ENCODE data around the gene RHD. TPM values are rescaled to one million over a fixed set of nuclear protein-coding genes. Genes with fewer than 3 reads are reported as not detected.
"Not testable (repeated sequence)": the region's sequence is repeated elsewhere in the genome, so short reads cannot be mapped to it uniquely, and the experiment has no call there.

Gene RHD
- total RNA-seq, 5 donors from 2014 or later (not counting 1 experiment from before 2014, with no cell fraction given): 0.13 to 0.19 TPM; not detected in 3

GRCh38 chr1:25362634-25363559 is 90.6 kb downstream of the RHD start:
- not testable (repeated sequence) for H3K27ac Mint-ChIP-seq
- WGBS (ENCODE audit: insufficient coverage): no CpG with 5 or more reads among the region's 17 CpGs
- peak; percentile 89 to 96 (median 93) for ATAC-seq (replicated peaks in 1 of 4)

GRCh38 chr1:25369241-25369640 is 96.9 kb downstream of the RHD start:
- Histone ChIP-seq H3K36me3 (ENCODE audit: control insufficient read depth in 2 of 2, extremely low read depth in 1 of 2, insufficient read depth in 1 of 2, low read length in 1 of 2) (no peaks in the 10 kb centered on the region), H3K4me1 (ENCODE audit: control insufficient read depth in 1 of 2, extremely low read depth in 1 of 2, insufficient read depth in 2 of 2, low read length in 2 of 2) (no peaks in the 10 kb centered on the region), H3K9me3 (no peaks in the 10 kb centered on the region), H3K27ac (ENCODE audit: low read length) (no peak overlapping the region), H3K27me3 (replicated peaks in 1 of 2; ENCODE audit: control insufficient read depth in 2 of 2, extremely low read depth in 1 of 2, insufficient read depth in 2 of 2, low read length in 1 of 2) (no peaks in the 10 kb centered on the region), H3K4me3 (ENCODE audit: control insufficient read depth in 1 of 2, extremely low read depth in 1 of 2, low read length in 1 of 2) (no peak overlapping the region)
- CTCF ChIA-PET: no interaction called here
- Mint-ChIP-seq H3K27ac (no peak overlapping the region), H3K4me3 (no peak overlapping the region), H3K9me3 (no peaks in the 10 kb centered on the region), H3K27me3 (no peaks in the 10 kb centered on the region), H3K36me3 (no peaks in the 10 kb centered on the region), H3K4me1 (no peaks in the 10 kb centered on the region)
- 65% methylated on average over 3 of the region's 4 CpGs for WGBS (ENCODE audit: insufficient coverage)
- POLR2A ChIA-PET: interaction anchor here in 1 of 2 donors (0.6 kb wide), 1 partner anchor 96 kb away, joined by 3 read pairs; no protein-coding TSS in a partner anchor
- DNase-seq (no peak), ATAC-seq (replicated peaks in 1 of 4) (no peak)

More at GRCh38 chr1:25362634-25363559, 90.6 kb downstream of the RHD start:
- peaks cover 30% of the 10 kb centered on the region for H3K36me3 Mint-ChIP-seq
- H3K4me3 Mint-ChIP-seq; H3K27ac ChIP-seq (ENCODE audit: low read length); H3K4me1 ChIP-seq (ENCODE audit: control insufficient read depth in 1 of 2, extremely low read depth in 1 of 2, insufficient read depth in 2 of 2, low read length in 2 of 2); POLR2A ChIA-PET; H3K27me3 ChIP-seq (replicated peaks in 1 of 2; ENCODE audit: control insufficient read depth in 2 of 2, extremely low read depth in 1 of 2, insufficient read depth in 2 of 2, low read length in 1 of 2); H3K27me3 Mint-ChIP-seq; H3K4me1 Mint-ChIP-seq; H3K4me3 ChIP-seq (ENCODE audit: control insufficient read depth in 1 of 2, extremely low read depth in 1 of 2, low read length in 1 of 2); CTCF ChIA-PET; H3K9me3 ChIP-seq; H3K9me3 Mint-ChIP-seq; DNase-seq: not testable (repeated sequence)
- H3K36me3 ChIP-seq (ENCODE audit: control insufficient read depth in 2 of 2, extremely low read depth in 1 of 2, insufficient read depth in 1 of 2, low read length in 1 of 2): peaks cover 6 to 35% of the 10 kb centered on the region in 2 donors

- H3K27me3 ChIP-seq (replicated peaks in 1 of 2; ENCODE audit: control insufficient read depth in 2 of 2, extremely low read depth in 1 of 2, insufficient read depth in 2 of 2, low read length in 1 of 2); DNase-seq; H3K9me3 Mint-ChIP-seq; H3K4me3 ChIP-seq (ENCODE audit: control insufficient read depth in 1 of 2, extremely low read depth in 1 of 2, low read length in 1 of 2); H3K27me3 Mint-ChIP-seq; H3K4me1 ChIP-seq (ENCODE audit: control insufficient read depth in 1 of 2, extremely low read depth in 1 of 2, insufficient read depth in 2 of 2, low read length in 2 of 2); H3K9me3 ChIP-seq; H3K36me3 ChIP-seq (ENCODE audit: control insufficient read depth in 2 of 2, extremely low read depth in 1 of 2, insufficient read depth in 1 of 2, low read length in 1 of 2); POLR2A ChIA-PET; H3K4me1 Mint-ChIP-seq; ATAC-seq (replicated peaks in 1 of 4); H3K27ac Mint-ChIP-seq; H3K36me3 Mint-ChIP-seq; H3K27ac ChIP-seq (ENCODE audit: low read length); H3K4me3 Mint-ChIP-seq: not testable (repeated sequence)
- WGBS (ENCODE audit: insufficient coverage): 73% methylated on average over 3 of the region's 12 CpGs
- CTCF ChIA-PET: interaction anchor here in 1 of 2 donors (0.6 kb wide), 1 partner anchor 41 kb away, joined by 4 read pairs; no protein-coding TSS in a partner anchor
These were observed 97.5 kb downstream of the RHD start for GRCh38 chr1:25369691-25370271.

GRCh38 chr1:25371757-25372156 is 99.4 kb downstream of the RHD start:
- H3K4me3 Mint-ChIP-seq; ATAC-seq (replicated peaks in 1 of 4); POLR2A ChIA-PET; H3K9me3 Mint-ChIP-seq; H3K27me3 Mint-ChIP-seq; H3K4me1 Mint-ChIP-seq; H3K4me3 ChIP-seq (ENCODE audit: control insufficient read depth in 1 of 2, extremely low read depth in 1 of 2, low read length in 1 of 2); H3K4me1 ChIP-seq (ENCODE audit: control insufficient read depth in 1 of 2, extremely low read depth in 1 of 2, insufficient read depth in 2 of 2, low read length in 2 of 2); H3K9me3 ChIP-seq; H3K27me3 ChIP-seq (replicated peaks in 1 of 2; ENCODE audit: control insufficient read depth in 2 of 2, extremely low read depth in 1 of 2, insufficient read depth in 2 of 2, low read length in 1 of 2); H3K36me3 Mint-ChIP-seq; H3K27ac Mint-ChIP-seq; H3K27ac ChIP-seq (ENCODE audit: low read length); DNase-seq; H3K36me3 ChIP-seq (ENCODE audit: control insufficient read depth in 2 of 2, extremely low read depth in 1 of 2, insufficient read depth in 1 of 2, low read length in 1 of 2): not testable (repeated sequence)
- CTCF ChIA-PET: interaction anchor here in 1 of 2 donors (0.6 kb wide), 1 partner anchor 1113 kb away, joined by 5 read pairs; no protein-coding TSS in a partner anchor
- no CpG with 5 or more reads among the region's 7 CpGs for WGBS (ENCODE audit: insufficient coverage)

GRCh38 chr1:25378367-25378766 is 106.1 kb downstream of the RHD start:
- WGBS (ENCODE audit: insufficient coverage): 91% methylated on average over 3 of the region's 3 CpGs
- H3K27me3 Mint-ChIP-seq; DNase-seq; H3K9me3 ChIP-seq; H3K4me1 Mint-ChIP-seq; H3K27ac ChIP-seq (ENCODE audit: low read length); POLR2A ChIA-PET; H3K4me3 Mint-ChIP-seq; CTCF ChIA-PET; H3K4me1 ChIP-seq (ENCODE audit: control insufficient read depth in 1 of 2, extremely low read depth in 1 of 2, insufficient read depth in 2 of 2, low read length in 2 of 2); H3K36me3 ChIP-seq (ENCODE audit: control insufficient read depth in 2 of 2, extremely low read depth in 1 of 2, insufficient read depth in 1 of 2, low read length in 1 of 2); H3K27ac Mint-ChIP-seq; H3K36me3 Mint-ChIP-seq; H3K9me3 Mint-ChIP-seq; ATAC-seq (replicated peaks in 1 of 4); H3K27me3 ChIP-seq (replicated peaks in 1 of 2; ENCODE audit: control insufficient read depth in 2 of 2, extremely low read depth in 1 of 2, insufficient read depth in 2 of 2, low read length in 1 of 2); H3K4me3 ChIP-seq (ENCODE audit: control insufficient read depth in 1 of 2, extremely low read depth in 1 of 2, low read length in 1 of 2): not testable (repeated sequence)

Measured in T-cell (primary cell).